Measurements from ENCODE around the gene PBXIP1.

PBXIP1 gene

GRCh38 chr1:154955039-154955717, 721 bp downstream of the PBXIP1 start:
- peak; percentile 24 for DNase-seq

GRCh38 chr1:154954541-154954940, 1.4 kb downstream of the PBXIP1 start:
- no peak for DNase-seq

DNA sequence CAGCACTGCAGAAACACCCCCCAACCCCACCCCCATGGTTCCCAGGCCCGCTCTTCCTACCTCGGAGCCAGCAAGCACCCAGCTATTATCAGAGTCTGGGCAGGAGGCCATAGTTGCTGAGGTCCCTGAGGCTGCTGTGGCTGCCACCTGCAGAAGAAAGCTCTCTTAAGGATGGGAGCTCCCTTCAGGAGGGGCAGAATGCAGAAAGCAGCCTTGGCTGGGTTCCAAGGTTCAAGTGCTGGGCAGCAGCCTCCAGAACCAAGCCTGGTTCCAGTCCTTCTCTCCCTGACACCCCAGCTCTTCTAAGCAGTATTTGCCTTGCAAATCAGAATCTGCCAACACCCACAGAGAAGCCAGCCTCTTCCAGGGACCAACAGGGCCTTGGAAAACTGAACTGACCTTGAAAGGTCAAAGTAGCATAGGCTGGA, 2.3 kb downstream of the PBXIP1 start:
- DNase-seq = no peak

- DNase-seq = no peak
Measured at GRCh38 chr1:154952664-154953063, 3.2 kb downstream of the PBXIP1 start.

DNA sequence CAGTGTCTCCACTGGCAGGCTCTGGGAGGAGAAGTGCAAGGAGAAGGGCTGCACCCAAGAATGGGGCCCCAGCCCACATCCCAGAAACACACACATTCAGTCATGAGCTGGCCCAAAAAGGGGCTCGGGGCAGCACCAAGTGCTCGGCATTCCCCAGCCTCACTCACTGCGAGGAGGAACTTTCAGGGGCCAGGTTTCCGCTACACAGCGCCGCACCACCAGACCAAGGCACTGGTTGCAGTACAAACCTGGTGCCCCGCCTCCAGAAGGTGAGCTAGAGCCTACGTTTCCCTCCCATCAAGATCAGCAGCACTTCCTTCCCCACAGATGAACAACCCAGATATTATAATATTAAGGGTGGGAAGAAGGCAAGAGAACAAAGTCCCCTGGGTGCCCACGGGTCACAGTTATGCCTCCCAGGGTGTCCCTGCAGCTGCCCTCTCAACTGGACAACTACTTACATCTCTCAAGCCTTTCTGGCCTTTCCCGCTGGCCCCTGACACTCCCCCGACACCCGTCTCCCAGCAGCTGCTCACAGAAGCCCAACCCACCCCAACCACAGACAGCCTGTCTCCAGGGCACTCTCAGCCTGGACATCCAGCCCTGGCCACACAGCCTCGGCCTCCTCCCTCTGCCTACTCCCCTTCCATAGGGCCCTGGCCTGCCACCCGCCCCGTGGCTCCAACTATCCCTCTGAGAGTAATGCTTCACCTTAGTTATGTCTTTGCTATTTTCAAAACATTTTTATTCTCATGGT, 3.8 kb downstream of the PBXIP1 start:
- no peak for DNase-seq

DNA sequence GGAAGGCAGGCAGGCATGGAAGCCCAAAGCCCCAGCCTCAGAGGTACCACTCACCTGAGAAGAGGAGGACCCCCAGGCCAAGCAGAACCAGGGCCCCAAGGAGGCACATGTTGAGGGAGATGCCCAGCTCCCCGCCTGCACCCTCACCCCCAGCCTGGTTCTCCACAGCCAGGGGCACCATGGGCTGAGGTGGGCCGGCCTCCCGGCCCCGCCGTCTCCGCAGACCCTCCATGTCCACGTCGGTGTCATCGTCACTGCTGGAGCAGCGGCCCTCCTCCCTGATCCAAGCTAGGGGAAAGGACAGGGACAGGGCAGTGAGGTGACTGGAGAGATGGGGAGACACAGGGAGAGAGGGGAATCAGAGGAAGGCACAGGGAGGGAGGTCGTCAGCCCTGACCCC, 7.8 kb downstream of the PBXIP1 start:
- no peak for DNase-seq

DNA sequence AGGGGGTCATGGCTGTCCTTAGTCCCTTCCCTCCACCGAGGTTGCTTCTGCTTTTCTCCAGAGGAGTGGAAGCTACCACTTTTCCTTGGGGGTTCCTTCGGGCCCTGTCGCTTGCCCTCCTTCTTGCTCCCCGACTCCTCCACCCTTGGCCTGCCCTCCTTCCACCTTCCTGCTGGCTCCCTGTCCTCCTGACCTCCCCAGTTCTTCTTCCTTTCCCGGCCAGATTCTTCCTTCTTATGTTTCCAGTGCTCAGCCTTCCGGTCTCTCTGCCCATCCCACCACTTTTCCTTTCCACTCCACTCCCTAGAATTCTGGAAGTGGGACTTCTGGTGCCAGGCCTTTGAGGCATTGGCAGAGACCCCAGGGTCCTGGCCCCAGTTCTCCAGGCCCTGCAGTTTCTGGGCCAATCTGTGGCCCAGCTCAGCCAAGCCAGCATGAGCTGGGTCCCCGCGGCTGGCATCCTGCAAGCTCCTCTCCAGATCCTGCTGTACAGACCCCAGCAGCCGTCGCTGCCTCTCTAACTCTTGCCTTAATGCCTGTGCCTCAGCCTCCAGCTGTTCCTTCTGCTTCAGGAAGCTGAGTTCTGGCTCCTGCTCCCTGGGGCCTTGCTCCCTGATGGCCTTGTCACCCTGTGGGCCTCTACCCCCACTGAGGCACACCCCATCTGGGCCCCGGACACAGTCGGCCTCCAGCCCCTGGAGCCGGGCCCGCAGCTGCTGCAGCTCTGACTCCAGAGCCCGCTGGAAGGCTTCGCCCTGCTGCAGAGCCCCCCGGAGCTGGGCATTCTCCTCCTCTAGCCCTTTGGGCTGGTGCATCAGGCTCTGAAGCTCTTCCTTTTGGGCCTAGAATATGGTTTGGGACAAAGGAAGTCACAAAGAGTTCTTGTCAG, 9.7 kb downstream of the PBXIP1 start:
- DNase-seq = no peak

DNA sequence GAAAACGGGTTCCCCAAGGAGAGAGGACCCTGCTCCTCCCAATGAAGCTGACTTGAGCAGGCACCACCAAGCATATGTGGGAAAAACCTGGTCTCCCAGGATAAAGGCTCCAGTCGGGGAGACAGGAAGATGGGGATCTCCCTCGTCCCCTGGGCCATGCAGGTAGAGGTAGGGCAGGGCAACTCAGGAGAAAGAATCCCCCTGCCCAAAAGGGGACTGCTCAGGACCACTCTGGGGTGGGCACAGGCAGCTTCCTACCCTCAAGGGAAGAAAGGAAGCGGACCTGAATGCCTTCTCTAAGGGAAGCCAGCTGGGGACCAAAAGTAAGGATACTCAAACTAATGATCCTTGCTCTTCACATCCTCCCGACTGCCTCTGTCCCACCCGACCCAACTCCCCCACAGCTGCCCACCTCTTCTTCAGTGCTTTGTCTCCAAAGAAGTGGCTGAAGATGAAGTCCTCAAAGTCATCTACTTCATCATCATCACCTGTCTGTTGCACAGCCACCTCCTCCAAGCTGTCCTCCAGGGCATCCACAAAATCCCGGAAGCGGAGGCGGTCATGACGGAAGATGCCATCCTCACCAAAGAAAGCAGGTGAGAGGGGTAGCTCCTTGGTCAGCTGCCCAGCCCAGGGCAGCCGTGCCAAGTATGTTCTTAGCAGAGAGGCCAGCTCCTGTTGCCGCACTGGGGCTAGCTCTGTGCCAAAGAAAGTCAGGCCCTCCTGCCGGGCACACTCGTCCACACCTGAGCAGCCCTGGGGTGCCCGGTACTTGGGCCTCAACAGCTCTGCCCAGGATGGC, 10.5 kb downstream of the PBXIP1 start:
- no peak for DNase-seq

GRCh38 chr1:154944401-154945159, 11.3 kb downstream of the PBXIP1 start:
- no peak for DNase-seq

DNA sequence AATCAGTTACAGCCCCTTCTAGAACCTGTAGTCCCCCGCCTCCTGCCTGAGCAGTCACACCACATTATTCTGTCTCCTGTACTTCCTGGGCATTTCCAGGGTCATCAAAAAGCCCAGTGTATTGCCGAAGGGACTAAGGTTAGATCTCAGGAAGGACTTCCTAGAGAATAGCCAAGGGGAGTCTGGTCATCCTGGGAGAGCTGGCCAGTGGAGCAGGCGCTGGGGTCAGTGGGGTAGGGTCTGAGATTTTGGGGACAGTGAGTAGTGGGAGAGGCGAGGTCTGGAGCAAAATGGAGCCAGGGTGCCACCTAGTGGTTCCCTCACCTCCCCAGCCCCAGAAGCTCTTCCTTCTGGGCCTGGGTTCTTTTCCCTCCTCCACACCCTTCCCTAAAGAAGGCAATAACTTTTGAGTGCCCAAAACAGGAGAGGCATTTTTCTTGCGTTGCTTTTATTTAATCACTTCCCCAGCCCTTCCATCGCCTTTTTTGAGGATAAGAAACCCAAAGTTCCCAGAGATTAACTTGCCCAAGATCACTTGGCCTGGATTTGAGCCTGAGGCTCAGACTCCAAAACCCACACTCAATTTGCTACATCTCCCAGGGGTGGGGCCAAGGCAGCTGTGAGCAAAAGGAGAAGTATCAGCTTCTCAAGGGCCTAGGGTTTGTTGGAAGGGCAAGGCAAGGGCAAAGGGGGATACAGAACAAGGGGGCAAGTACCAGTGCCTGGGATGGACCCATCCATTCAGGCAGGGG, 12.1 kb downstream of the PBXIP1 start:
- peak; percentile 42 for DNase-seq

DNA sequence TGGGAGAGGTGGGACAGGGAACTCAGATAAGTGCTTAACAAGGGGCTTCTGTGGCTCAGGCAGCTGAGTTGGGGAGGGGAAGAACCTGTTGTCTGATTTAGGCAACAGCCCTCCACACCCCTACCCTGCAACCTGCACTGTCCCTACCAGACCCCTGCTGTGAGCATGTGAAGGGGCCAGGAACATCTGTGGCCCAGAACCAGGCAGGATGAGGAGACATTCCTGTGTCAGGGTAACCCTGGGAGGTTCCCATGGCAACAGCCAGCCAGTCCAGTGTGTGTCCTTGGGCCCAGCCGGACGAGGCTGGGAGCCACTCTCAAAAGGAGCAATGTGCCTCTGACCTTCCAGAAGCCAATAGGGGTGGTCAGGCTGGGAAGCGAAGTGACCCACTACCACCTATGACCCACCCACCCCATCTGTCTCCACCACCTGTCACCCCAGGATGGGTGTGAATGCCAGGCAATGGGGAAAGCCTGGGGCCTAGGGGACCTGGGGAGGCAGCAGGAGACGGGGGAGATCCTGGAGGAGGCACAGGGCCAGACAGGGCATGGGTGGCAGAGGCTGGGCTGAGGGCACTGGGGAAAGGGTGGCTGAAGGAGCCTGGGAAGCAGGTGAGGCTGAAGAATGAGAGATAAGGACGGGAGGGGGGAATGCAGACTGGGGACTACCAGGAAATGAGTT, 14.4 kb downstream of the PBXIP1 start:
- no peak for DNase-seq

GRCh38 chr1:154940651-154941194, 15.2 kb downstream of the PBXIP1 start:
- no peak for DNase-seq

DNA sequence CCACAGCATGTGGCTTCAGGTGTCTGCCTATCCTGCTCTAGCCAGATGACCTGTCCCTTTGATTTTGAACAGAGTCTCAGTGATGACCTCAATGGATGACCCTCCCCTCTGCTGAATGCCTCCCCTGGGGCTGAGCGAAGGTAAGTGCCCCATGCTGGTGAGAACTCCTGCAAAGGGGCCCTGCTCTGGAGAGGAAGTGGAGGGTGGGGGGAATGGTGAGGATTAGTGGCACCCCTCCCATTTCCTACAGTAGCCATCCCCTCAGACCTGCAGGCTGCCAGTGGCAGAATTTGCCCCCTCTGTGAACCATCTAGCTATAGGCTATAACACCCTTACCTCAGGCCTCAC, 15.7 kb downstream of the PBXIP1 start:
- no peak for DNase-seq

DNA sequence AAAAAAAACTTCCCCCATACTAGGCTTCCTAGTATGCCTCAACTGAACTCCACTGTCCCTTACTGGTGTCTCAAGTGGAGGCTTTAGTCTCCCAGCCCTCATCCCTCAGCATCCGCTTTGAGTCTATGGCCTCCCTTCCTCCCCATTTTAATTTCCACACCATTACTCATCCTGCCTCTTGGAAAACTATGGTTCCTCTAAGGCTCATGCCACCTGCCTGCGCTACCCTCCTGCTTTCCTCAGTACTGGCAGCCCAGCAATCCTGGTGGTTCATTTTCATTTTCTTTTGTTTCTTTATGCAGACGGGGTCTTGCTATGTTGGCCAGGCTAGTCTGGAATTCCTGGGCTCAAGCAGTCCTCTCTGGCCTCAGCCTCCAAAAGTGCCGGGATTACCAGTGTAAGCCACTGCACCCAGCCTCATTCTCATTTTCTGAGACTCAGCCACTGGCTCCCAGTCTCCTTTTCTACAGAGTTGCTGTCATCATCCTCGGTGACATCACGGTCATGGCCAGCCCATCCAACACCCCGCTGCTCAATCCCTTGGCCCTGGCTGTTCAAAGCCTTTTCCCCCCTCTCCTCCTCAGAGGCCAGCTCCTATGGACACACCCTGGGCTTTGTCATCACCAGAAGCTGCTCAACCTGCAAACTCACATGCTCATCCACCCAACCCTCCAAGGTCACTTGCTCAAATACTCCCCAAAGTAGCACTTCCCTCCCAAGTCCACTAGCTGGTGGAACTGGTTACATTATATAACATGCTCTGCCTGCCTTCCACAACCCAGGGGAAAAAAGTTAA, 17.1 kb downstream of the PBXIP1 start:
- no peak for DNase-seq

- DNase-seq = no peak
Measured at GRCh38 chr1:154937988-154938386, 17.9 kb downstream of the PBXIP1 start.

DNA sequence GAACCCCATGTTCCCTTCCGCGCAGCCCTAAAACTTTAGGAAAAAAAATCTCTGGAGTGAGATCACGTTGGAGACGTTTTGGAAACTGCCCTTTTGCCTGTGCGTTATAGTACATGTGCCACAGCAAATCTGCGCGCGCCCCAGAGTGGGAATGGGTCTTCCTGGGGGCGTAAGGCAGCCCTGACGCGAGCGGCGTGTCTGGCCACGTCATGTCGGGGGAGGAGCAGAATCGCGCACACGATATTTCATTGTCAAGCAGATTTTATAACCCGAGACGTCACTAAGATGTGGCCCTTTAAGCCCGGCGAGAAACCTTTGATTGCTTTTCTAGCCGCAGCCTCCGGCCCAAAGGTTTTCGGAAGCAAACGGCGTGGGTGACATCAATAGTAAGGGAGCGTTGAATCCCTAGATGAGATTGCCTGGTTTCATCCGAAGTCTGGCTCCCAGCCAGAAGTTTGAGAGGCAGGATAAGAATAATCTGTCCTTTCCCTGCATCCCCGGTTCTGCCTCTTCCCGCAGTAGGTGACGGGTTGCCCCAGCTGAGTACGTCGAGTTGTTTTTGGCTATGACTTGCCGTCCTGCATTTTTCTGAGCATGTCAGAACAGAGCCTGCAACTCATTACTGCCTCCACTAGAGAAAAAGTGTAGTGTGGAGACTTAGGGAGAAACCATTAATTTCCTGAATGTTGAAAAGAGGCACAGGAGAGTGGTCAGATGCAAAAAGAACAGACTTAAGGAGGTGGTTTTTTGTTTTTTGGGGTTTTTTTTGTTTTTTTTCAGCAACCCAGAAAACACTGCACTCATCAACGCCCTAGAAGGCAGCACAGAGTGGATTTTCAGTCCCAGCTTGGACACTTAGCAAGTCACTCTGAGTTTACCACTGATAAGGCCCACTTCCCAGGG, 18.6 kb downstream of the PBXIP1 start:
- DNase-seq = peak; percentile 85

DNA sequence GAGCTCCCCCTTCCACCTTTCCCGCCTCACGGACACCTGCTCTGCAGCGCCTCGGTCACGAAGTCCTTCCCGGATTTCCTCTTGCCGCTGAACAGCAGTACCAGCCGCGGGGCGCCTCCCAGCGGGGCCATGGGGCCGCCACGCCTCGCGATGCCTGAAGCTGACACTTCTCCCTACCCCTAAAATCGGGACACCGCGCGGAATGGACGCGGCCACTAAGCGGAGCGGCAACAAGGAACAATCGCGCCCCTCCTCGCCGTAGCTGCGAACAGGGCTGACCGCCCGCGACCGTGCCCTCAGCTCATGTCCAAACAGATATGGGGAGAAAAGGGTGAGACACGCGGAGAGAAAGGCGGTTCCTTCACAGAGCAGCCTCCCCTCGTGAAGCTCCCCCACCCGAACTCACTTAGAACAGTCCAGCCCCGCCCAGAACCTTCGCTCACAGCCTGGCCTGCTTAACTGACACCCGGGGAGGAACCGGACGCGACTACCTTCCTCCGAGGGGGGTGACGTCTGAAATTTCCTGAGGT, 19.3 kb downstream of the PBXIP1 start, which contains the start of gene PMVK:
Gene PMVK, minus strand, starts transcription at position 165 of the 530 bp plus-strand sequence. Its CDS starts 34 bp downstream, at position 131.
- DNase-seq = peak; percentile 92

All from GDM1 (cell line).